GM19328 (cell line): ENCODE measurements around the gene FGF1.

ENCODE experiments used
- ATAC-seq: cut with Tn5 transposase; IDR thresholded peaks from one replicate; pipeline ENCODE4 v1.9.1; 2021; ENCODE audit warnings: mild to moderate bottlenecking, moderate library complexity; ENCODE audit not compliant: unreplicated experiment

FGF1 gene

GRCh38 chr5:142697356-142698255 lies 11.7 kb upstream of the FGF1 start:
- ATAC-seq: no peak

GRCh38 chr5:142696379-142696778 lies 10.5 kb upstream of the FGF1 start:
- no peak for ATAC-seq

- no peak for ATAC-seq
Measured at GRCh38 chr5:142694092-142694856, 8.4 kb upstream of the FGF1 start.

GRCh38 chr5:142692321-142692894 lies 6.5 kb upstream of the FGF1 start:
- no peak for ATAC-seq

GRCh38 chr5:142690667-142691066 lies 4.8 kb upstream of the FGF1 start:
- ATAC-seq: no peak

- no peak for ATAC-seq
Measured at GRCh38 chr5:142689081-142689480, 3.2 kb upstream of the FGF1 start.

- no peak for ATAC-seq
Measured at GRCh38 chr5:142688281-142688989, 2.5 kb upstream of the FGF1 start.

GRCh38 chr5:142686968-142687367 lies 1.1 kb upstream of the FGF1 start:
- no peak for ATAC-seq

- ATAC-seq: no peak
Measured at GRCh38 chr5:142686210-142686734, 382 bp upstream of the FGF1 start.

GRCh38 chr5:142684508-142685041 lies 1.3 kb downstream of the FGF1 start:
- ATAC-seq: no peak

- ATAC-seq: no peak
Measured at GRCh38 chr5:142683881-142684505, 1.9 kb downstream of the FGF1 start.

- ATAC-seq: no peak
Measured at GRCh38 chr5:142683116-142683515, 2.8 kb downstream of the FGF1 start.

GRCh38 chr5:142680605-142681259 lies 5.2 kb downstream of the FGF1 start:
- ATAC-seq: no peak

- no peak for ATAC-seq
Measured at GRCh38 chr5:142679744-142680143, 6.1 kb downstream of the FGF1 start.

GRCh38 chr5:142678529-142678928 lies 7.4 kb downstream of the FGF1 start:
- no peak for ATAC-seq

- no peak for ATAC-seq
Measured at GRCh38 chr5:142677198-142677597, 8.7 kb downstream of the FGF1 start.

GRCh38 chr5:142676318-142676717 lies 9.6 kb downstream of the FGF1 start:
- ATAC-seq: no peak

- ATAC-seq: no peak
Measured at GRCh38 chr5:142674531-142675469, 11.1 kb downstream of the FGF1 start.
